ENCODE data around the gene RTN3.

RTN3 gene

DNA sequence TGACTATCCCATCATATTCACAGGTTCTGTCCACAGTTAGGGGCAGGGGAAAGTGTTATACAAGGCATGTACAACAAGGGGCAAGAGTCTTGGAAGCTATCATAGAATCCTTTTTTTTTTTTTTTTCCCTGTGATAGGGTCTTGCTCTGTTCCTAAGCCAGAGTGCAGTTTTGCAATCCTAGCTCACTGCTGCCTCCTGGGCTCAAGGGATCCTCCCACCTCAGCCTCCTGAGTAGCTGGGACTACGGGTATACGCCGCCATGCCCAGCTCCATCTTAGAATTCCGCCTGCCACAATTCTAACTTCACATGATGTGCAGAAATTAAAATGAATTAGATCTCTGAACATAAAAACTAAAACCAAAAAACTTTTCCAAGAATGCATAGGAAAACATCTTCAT lies 55.6 kb downstream of the RTN3 start:
- no peak for DNase-seq (ENCODE audit: low read depth in 3 of 3, low spot score in 1 of 3)

DNA sequence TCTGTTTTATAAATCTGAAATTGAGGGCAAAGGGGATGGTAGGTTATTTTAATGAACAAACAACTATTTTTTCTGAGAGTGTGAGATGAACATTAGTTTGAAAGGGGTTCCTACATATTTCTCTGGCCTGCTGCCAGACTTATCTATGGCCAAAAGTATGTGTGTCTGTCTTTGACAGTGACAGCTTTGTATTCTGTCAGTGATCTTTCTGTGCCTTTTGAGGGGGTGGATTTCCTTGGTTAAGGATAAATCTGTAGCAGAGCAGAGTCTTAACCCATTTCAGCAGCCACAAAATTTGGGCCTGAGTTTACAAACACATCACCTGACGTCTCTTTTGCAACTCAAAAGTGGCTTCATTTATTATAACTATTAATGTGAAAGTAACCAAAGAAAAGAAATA lies 56.4 kb downstream of the RTN3 start:
- no peak for DNase-seq (ENCODE audit: low read depth in 3 of 3, low spot score in 1 of 3)

DNA sequence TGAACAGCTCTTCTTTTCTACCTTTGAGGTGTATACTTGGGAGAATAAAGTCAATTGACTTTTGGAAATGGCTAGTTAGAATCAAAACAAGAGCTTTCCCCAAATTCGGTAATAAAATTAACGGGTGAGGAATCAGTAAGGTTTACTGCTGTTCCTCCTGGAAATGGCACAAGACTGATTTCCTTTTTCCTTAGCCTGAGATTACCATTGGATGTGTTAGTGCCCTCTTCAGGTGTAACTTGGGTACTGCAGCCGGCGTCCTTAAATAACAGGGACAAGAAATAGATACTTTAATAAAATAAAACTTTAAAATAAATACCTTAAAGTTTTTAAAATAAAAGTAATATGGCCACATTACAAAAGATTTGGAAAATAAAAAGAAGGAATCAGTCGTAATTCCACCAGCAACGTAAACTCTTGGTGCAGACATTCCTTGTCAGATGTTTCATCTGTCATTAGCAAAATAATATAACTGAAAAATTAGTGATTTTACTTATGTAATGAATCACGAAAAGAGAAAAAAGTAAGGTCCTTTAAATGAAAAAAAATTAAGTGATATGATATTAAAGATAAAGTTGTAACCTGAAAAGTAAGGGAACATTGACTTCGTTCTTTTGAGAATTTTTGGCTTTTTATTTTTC lies 57.5 kb downstream of the RTN3 start:
- DNase-seq (ENCODE audit: low read depth in 3 of 3, low spot score in 1 of 3): peak; percentile 10 to 44 (median 30)

DNA sequence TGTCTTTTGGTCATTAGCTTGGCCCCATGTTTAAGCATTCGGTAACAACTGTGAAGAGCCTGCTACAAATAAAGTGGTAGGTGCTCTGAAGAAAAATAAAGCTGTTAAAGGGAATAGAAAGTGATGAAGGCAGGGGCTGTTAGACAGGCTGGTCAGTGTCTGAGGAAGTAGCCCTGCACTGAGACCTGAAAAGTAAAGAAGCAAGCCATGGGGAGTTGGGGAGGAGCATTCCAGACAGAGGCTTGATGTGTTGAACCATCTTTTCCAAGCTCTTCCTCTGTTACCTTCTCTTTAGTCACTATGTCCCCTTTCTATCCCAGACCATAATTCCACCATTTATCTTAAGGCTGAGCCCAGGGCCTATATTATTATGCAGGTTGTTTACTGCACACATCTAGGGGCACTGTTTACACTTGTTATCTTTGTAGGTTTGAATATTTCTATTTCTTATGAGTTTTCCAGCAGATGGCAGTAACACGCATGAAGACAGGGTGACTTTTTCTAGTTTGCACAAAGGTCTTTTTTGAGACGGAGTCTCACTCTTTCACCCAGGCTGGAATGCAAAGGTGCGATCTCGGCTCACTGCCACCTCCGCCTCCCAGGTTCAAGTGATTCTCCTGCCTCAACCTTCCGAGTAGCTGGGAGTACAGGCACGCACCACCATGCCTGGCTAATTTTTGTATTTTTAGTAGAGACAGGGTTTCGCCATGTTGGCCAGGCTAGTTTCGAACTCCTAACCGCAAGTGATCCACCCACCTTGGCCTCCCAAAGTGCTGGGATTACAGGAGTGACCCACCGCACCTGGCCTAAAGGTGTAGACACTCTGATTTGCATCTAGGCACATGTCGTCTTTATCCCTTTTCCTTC lies 64.2 kb downstream of the RTN3 start:
- no peak for DNase-seq (ENCODE audit: low read depth in 3 of 3, low spot score in 1 of 3)

DNA sequence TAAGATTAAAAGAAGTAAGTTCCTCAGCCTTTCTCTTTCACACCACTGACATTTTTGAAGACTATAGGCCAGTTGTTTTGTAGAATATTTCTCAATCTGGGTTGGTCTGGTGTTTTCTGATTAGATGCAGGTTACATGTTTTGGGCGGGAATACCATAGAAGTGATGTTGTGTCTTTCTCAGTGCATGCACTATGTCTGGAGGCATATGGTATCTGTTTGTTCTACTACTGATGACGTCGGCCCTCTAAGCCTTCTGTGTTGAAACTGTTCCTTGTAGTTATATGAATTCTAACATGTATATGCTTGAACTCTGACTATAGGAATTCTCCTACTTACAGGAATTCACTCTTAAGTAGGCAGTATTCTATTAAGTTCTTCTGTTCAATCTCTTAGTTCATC lies 65.7 kb downstream of the RTN3 start:
- DNase-seq (ENCODE audit: low read depth in 3 of 3, low spot score in 1 of 3): no peak

DNA sequence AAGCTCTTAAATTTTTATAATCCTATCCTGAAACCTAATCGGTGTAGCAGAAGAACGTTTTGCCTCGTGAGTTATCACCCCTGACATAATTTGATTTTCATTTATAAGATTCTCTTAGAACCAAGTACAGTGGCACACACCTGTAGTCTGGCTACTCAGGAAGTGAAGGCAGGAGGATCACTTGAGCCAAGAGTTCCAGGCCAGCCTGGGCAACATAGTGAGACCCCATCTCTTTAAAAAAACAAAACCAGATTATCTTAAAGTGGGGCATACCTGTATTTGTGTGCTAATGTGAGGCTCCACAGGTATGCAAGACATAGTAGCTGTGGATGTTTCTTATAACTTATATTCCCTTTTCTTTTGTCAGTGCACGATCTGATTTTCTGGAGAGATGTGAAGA lies 68.3 kb downstream of the RTN3 start:
- no peak for DNase-seq (ENCODE audit: low read depth in 3 of 3, low spot score in 1 of 3)

DNA sequence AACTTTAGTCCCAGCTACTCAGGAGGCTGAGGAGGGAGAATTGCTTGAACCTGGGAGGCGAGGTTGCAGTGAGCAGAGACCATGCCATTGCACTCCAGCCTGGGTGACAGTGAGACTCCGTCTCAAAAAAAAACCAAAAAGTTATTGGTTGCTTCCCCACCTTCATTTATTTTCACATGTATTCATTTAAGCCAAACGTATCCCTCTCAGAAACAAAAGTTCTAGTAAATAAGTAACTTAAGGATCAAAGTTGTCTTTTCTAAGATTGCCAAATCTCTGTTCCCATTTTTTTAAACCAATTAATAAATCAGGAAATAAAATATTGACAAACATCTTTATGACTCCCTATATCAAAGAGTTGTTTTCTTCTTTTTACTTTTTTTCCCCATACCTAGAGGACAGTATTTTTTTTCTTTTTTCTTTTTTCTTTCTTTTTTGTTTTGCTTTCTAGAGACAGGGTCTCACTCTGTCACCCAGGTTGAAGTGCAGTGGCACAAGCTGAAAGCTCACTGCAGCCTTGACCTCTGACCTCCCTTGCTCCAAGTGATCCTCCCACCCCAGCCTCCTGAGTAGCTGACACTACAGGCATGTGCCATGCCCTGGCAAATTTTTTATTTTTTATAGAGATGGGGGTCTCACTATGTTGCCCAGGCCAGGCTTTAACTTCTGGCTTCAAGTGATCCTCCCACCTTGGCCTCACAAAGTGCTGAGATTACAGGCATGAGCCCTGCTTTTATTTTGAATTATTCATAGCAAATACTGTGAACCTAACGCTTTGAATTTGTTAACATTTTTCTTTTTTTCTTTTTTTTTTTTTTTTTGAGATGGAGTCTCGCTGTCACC lies 75.8 kb downstream of the RTN3 start:
- DNase-seq (ENCODE audit: low read depth in 3 of 3, low spot score in 1 of 3): no peak

DNA sequence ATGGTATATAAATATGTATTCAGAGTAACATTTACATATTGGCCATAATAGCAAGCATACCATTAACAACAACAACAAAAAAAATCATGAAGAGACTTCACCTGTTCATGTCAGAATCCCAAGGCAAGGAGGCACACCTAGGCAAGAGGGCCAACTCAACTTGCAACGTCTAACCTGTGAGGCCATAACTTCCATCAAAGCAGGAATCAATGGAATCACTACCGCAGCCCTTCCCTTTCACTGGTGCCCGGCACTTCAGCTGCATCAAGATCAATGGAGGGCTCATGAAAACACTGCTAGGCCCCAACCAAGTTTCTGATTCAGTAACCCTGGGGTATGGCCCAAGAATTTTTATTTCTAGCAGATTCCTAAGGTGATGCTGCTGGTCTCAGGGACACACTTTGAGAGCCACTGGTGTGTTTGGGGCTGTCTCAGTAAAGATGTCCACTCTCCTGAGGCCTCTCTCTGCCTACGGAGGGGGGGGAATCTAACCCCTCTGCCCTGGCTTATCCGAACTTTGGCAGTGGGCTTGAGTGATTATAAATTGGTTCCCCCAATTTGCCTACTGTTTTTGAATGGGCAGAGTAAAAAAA lies 79.3 kb downstream of the RTN3 start:
- no peak for DNase-seq (ENCODE audit: low read depth in 3 of 3, low spot score in 1 of 3)

DNA sequence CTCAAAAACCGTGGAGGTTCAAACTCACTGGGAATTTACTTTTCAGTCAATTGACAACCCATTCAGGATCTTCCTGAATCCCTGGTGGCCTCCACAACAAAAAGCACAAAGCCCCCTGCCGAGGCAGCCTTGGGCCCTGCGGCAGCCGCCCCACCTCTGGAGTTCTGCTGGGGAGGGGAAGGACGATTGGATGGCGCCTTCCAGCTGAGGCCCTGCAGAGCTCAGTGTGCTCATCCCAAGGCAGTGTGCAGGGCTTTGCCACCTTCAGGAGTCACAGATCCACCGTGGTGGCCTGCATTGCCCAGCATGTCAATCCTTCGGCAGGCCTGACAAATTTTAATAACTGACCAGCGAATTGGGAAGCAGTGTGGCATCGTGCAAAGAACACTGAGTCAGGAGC lies 79.9 kb downstream of the RTN3 start:
- no peak for DNase-seq (ENCODE audit: low read depth in 3 of 3, low spot score in 1 of 3)

DNA sequence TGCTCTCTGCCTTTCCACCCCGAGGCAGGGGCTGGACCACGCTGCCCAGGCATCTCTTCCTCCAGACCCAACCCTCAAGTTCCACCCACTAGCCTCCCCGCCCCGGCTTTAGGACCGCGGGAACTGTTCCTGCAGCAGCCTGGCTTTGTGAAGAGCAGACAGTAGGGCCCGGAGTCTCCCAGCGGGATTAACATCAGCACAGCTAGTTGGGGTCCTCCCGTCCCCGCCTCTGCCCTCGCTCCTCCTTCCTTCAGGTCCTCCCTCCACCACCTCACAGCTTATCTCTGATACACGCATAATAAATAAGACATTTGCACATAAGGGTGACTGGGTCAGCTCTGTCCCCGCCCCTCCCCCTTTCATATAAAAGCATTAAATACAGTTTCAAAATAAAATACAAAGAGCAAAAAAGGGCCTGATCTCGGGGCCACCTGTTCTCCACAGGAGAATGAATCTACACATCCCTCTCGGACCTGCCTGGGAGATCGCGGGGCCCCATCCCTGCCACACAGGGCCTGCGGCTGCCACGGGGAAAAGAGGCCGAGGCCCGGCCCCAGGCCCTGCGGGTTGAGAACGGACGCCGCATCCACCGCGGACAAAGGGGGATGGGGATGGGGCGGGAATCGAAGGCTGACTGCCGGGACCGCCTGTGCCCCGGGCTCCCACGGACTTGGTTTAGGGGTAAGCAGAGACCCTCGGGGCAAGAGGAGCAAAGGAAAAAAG lies 80.8 kb downstream of the RTN3 start:
- no peak for DNase-seq (ENCODE audit: low read depth in 3 of 3, low spot score in 1 of 3)

DNA sequence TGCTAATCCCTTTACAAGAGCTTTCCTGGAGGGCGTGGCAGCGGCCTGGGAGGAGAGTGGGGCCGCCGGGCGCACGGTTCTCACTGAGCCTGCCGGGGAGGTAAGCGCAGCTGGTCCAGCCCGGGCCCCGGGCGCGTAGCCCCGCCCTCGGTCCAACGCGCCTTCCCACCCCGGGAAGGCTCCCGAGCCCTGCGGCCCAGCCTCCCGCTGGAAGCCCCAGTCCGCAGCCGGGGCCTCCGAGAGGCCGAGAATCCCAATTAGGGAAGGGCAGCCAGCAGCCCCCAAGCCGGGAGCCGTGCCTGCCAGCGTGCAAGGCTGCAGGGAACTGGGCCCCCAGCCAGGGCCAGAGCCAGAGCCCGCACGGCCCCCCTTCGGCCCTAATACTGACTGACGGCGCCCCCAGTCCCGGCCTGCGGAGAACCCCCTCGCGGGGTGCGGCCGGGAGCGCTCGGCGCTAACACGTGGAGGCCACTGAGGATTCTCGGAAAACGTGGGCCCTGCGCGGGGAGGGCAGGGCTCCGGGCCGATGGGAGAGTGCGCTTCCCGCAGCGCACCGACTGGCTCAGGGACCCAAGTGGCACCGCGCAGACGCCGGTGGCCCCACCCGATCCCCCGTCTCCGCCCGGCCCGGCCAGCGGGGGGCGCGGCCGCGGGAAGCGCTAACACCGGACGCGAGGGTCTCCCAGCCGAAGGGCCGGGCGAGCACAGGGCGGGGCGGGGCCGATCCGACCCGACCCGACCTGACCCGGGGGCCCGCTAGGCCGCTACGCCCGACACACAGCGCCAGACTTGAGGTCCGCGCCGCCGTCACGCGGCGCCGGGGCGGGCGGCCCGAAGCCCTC lies 81.6 kb downstream of the RTN3 start:
- no peak for DNase-seq (ENCODE audit: low read depth in 3 of 3, low spot score in 1 of 3)

DNA sequence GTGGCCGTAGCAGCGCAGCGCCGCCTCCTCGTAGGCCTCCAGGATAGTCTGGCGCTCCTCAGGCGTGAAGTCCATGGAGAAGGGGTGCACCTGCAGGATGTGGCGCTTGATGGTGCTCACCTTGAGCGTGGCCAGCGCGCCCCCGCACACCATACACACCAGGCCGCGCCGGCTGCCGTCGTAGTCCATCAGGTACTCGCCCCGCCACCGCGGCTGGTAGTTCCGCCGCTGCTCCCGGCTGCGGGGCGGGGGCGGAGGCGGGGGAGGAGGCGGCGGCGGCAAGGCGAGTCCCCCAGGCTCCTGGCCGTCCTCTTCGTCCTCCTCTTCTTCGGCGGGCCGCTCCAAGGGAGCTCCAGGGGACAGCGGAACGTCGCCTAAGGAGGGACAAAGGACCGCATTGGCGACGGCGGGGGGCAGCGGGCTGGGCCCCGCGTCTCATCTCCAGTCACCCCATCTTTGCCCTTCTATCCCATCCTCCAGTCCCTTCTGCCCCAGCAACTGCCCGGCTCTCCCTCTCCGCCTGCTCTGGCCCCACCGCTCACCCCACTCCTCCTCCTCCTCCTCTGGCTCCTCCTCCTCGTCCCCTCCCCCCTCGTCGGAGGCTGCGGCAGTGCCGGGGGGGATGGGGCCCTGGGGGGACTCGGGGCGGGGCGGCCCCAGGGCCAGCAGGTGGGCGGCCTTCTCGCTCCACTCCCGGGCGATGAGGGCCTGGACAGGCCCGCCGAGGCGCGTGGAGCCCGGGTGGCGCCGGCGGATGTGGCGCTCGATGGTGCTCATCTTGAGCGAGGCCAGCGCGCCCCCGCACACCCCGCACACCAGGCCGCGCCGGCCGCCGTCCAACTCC lies 82.4 kb downstream of the RTN3 start:
- DNase-seq (ENCODE audit: low read depth in 3 of 3, low spot score in 1 of 3): no peak

DNA sequence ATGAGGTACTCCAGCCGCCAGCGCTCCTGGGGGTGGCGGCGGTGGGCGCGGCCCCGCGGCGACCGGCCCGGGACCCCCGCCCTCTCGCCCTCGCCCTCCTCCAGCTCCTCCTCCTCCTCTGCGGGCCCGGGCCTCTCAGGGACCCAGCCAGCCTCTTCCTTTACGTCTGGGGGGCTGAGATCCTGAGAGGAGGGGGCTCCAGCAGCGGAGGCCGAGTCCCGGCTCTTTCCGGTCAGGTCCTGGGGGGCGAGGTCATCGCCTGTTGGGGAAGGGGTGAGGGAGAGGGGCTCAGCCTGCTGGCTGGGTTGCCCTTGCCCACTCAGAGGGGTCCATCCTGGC lies 83.0 kb downstream of the RTN3 start:
- no peak for DNase-seq (ENCODE audit: low read depth in 3 of 3, low spot score in 1 of 3)

DNA sequence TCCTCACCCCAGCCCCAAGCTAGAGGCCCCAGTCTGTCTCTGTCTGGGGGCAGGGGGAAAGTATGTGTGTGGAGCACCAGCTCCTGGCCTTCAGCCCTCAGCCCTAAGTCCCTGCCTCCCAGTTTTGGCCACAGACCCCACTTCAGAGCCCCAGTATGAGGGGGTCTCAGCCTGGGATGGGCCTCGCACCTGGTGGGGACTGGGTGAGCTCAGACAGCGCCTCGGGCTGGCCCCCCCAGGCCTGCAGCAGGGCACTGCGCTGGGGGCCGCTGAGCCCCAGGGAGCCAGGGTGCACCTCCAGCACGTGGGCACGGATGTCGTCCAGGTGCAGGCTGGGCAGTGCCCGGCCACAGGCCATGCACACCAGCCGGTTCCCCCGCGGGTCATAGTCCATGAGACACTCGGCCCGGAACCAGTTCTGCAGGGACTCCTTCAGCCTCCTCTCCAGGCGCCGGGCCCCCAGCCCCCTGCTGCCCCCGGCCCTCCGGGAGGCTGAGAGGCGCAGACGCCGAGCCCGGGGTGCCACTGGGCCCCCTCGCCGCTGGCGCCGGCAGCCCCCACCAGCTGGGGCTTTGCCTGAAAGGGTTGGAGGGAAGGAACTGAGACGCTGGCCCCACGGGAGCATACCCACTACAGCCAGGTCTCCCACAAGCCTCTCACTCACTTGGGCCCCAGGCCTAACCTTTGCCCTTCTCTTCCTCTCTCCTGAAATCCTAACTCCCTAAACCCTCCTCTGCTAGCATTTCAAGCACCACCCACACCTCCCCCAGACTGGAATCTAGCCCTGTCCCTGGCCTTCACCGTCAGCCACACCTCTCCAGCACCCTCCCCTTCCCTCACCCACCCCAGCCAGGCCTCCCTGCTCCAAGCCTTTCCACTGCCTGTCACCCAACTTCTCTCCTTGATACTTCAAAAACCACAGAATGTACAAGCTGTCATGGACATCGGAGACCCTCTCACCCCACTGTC lies 83.7 kb downstream of the RTN3 start:
- DNase-seq (ENCODE audit: low read depth in 3 of 3, low spot score in 1 of 3): no peak

DNA sequence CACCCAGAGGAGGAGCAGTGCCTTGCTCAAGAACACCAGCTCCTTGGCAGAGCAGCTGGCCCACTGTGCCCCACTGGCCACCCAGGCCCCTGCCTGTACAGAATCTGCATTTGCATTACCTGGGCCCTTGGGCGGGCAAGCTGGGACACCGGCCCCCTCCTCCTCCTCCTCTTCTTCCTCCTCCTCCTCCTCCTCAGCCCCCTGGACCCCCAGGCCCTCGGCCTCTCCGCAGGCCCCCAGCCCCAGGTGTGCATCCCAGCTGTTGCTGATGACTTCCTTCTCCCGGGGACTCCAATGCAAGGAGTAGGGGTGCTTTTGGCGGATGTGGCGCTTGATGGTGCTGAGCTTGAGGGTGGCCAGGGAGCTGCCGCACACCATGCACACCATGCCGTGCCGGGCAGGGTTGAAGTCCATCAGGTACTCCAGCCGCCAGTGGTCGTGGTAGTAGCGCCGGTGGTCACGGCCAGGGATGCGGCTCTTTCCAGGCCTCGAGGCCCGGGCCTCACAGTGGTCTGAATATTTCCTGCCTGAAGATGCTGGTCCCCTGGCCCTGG lies 84.5 kb downstream of the RTN3 start:
- DNase-seq (ENCODE audit: low read depth in 3 of 3, low spot score in 1 of 3): no peak

DNA sequence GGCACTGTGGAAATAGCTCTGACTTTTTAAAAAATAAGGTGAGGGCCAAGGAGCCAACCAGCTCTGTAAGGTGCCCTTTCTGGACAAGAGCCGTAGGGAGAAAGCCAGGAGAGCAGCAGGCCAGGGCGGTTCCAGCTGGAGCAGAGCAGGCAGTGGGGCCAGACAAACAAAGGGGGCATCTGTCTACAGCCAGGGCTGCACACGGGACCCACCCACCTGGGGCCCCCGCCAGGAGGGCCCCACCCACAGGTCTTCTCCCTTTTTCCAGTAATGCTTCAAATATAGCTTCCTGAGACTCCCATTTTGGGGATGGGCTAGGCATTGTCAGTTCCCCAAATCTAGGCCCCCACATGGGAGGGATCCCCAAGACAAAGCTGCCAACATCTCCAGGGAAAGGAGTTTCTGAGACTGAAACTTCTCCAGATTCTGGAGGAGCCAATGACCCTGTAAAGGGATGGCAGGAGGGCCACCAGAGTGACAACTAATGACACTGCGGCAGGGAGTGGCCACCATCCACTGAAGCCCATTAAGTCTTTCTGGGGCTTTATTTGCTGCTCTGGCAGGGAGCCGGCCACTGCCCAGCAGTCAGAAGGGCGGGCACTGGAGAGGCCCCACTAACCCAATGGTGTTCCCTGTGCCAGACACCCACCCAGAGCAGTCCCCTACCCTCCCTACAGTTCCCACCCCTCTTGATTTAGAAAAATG lies 85.4 kb downstream of the RTN3 start:
- no peak for DNase-seq (ENCODE audit: low read depth in 3 of 3, low spot score in 1 of 3)

DNA sequence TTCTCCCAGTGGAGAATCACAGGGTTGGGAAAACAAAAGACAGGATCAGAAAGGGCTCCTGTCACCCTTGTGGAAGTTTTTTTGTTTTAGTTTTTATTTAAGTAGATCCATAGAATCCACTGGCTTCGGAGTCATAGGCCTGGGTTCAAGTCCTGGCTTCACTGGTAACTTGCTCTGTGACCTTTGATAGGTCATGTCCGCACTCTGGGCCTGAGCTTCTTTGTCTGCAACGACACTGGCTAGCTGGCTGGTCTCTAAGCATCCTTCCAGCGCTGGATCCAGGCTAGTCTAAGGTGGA lies 85.9 kb downstream of the RTN3 start:
- no peak for DNase-seq (ENCODE audit: low read depth in 3 of 3, low spot score in 1 of 3)

All from stimulated activated CD4-positive, alpha-beta T cell treated with anti-CD3 and anti-CD28 coated beads, TNF-alpha, amount 100 ng/mL, for 1 hour (primary cell).